ENCODE data around the gene USP11. TPM values are rescaled to one million over a fixed set of nuclear protein-coding genes. Genes with fewer than 3 reads are reported as not detected.

The USP11 gene
- total and polyA plus RNA-seq, 3 donors from 2014 or later = 113 to 185 (median 128) TPM

GRCh38 chrX:47224266-47224895 lies 8.4 kb upstream of the USP11 start:
- no peaks in the 10 kb centered on the region for H3K27me3 ChIP-seq
- no peaks in the 10 kb centered on the region for H3K9me3 ChIP-seq
- intact Hi-C loops (cut with DNase I; ENCODE audit: low total_unique reads) = no loop called here
- H3K36me3 ChIP-seq (ENCODE audit: low read depth, missing control alignments) = no peaks in the 10 kb centered on the region
- no peak for TF ChIP-seq POLR2A (IDR thresholded peaks at IDR 0.05)
- no peak overlapping the region for H3K27ac ChIP-seq
- H3K4me3 ChIP-seq = no peak overlapping the region
- DNase-seq = no peak
- no peaks in the 10 kb centered on the region for H3K4me1 ChIP-seq
- 86 to 90% methylated on average over 2 to 12 of the region's 17 CpGs for WGBS, 2 donors

- H3K27me3 ChIP-seq = no peaks in the 10 kb centered on the region
- H3K27ac ChIP-seq = no peak overlapping the region
- WGBS, 2 donors = 88 to 100% methylated on average over 1 to 4 of the region's 4 CpGs
- no peak overlapping the region for H3K4me3 ChIP-seq
- H3K4me1 ChIP-seq = no peaks in the 10 kb centered on the region
- H3K36me3 ChIP-seq (ENCODE audit: low read depth, missing control alignments) = no peaks in the 10 kb centered on the region
- intact Hi-C loops (cut with DNase I; ENCODE audit: low total_unique reads) = no loop called here
- H3K9me3 ChIP-seq = no peaks in the 10 kb centered on the region
- DNase-seq = no peak
- TF ChIP-seq CTCF (IDR thresholded peaks at IDR 0.05) (no peak), POLR2A (IDR thresholded peaks at IDR 0.05) (no peak)
Observed at GRCh38 chrX:47224896-47225290, 7.9 kb upstream of the USP11 start.

- WGBS, 2 donors = 81% methylated on average over 6 of the region's 6 CpGs; no CpG with 5 or more reads in 1 of the 2 donors
- Histone ChIP-seq H3K36me3 (ENCODE audit: low read depth, missing control alignments) (no peaks in the 10 kb centered on the region), H3K27me3 (no peaks in the 10 kb centered on the region), H3K4me1 (no peaks in the 10 kb centered on the region), H3K4me3 (no peak overlapping the region), H3K9me3 (no peaks in the 10 kb centered on the region), H3K27ac (no peak overlapping the region)
- TF ChIP-seq POLR2A (IDR thresholded peaks at IDR 0.05) (no peak), CTCF (IDR thresholded peaks at IDR 0.05) (no peak)
- no peak for DNase-seq
- intact Hi-C loops (cut with DNase I; ENCODE audit: low total_unique reads) = no loop called here
Observed at GRCh38 chrX:47226071-47226470, 6.7 kb upstream of the USP11 start.

- DNase-seq = no peak
- WGBS, 2 donors = 86 to 96% methylated on average over 5 to 12 of the region's 19 CpGs
- Histone ChIP-seq H3K27ac (no peak overlapping the region), H3K36me3 (ENCODE audit: low read depth, missing control alignments) (no peaks in the 10 kb centered on the region), H3K9me3 (no peaks in the 10 kb centered on the region), H3K4me1 (no peaks in the 10 kb centered on the region), H3K27me3 (no peaks in the 10 kb centered on the region), H3K4me3 (no peak overlapping the region)
- intact Hi-C loops (cut with DNase I; ENCODE audit: low total_unique reads) = no loop called here
- TF ChIP-seq CTCF (IDR thresholded peaks at IDR 0.05) (no peak), POLR2A (IDR thresholded peaks at IDR 0.05) (no peak)
Observed at GRCh38 chrX:47226531-47227333, 6.1 kb upstream of the USP11 start.

GRCh38 chrX:47227334-47227583 lies 5.5 kb upstream of the USP11 start:
- Histone ChIP-seq H3K27me3 (no peaks in the 10 kb centered on the region), H3K36me3 (ENCODE audit: low read depth, missing control alignments) (no peaks in the 10 kb centered on the region), H3K27ac (no peak overlapping the region), H3K9me3 (no peaks in the 10 kb centered on the region), H3K4me1 (peaks cover under 1% of the 10 kb centered on the region), H3K4me3 (no peak overlapping the region)
- no peak for DNase-seq
- TF ChIP-seq CTCF (IDR thresholded peaks at IDR 0.05) = no peak
- no peak for TF ChIP-seq POLR2A (IDR thresholded peaks at IDR 0.05)
- intact Hi-C loops (cut with DNase I; ENCODE audit: low total_unique reads) = no loop called here
- WGBS, 2 donors = 62 to 81% methylated on average over 4 to 9 of the region's 9 CpGs

Data from testis (tissue), 3 donors.